K562 (cell line): ENCODE data around the gene CSAD. TPM values are rescaled to one million over a fixed set of nuclear protein-coding genes. Genes with fewer than 3 reads are reported as not detected.
A peak's percentile ranks its signal among the peaks of the same experiment; 100 is the strongest.

Experiments
- ARHGAP35 ChIP-seq: fragments of 450-650 bp; IDR thresholded peaks from 2 replicates; pipeline ENCODE4 v1.6.1; 2018; ENCODE audit not compliant: partially characterized antibody
- BHLHE40 ChIP-seq: IDR thresholded peaks from 2 replicates; pipeline ENCODE4 v1.6.1; 2011; ENCODE audit warnings: low read length, improper control_type of control experiment
- CXXC5 ChIP-seq: fragments of 250-450 bp; sonication (Bioruptor Pico); IDR thresholded peaks from 2 replicates; pipeline ENCODE4 v1.8.0; 2022; ENCODE audit warnings: inconsistent platforms, mild to moderate bottlenecking, moderate library complexity
- E2F3 ChIP-seq: fragments of 250-450 bp; sonication (Bioruptor Pico); IDR thresholded peaks from 2 replicates; pipeline ENCODE4 v1.4.0; 2020; ENCODE audit warnings: mild to moderate bottlenecking
- ERF ChIP-seq: fragments of 450-650 bp; formaldehyde crosslinking; IDR thresholded peaks from 2 replicates; pipeline ENCODE4 v1.4.0; 2020; ENCODE audit warnings: mild to moderate bottlenecking, mixed read lengths
- ESRRA ChIP-seq: fragments of 450-650 bp; IDR thresholded peaks from 2 replicates; pipeline ENCODE4 v1.6.1; 2014; ENCODE audit warnings: low read depth, mild to moderate bottlenecking, moderate library complexity, borderline replicate concordance
- FOXA3 ChIP-seq, 2 experiments: fragments of 450-650 bp in 1 of 2; sonication (generic) in 1 of 2; formaldehyde crosslinking; IDR thresholded peaks in 1 of 2; conservative IDR thresholded peaks in 1 of 2; 2 replicates each; pipeline versions ENCODE4 v1.4.0 to v1.8.0; 2020 to 2022; ENCODE audit warnings: mild to moderate bottlenecking in 2 of 2, missing genetic modification reagents in 1 of 2
- GTF2E2 ChIP-seq: fragments of 200-800 bp; sonication (Bioruptor generic); IDR thresholded peaks from 2 replicates; pipeline ENCODE4 v1.6.1; 2016; ENCODE audit warnings: missing genetic modification characterization, missing compliant biosample characterization
- HBP1 ChIP-seq: fragments of 450-650 bp; formaldehyde crosslinking; IDR thresholded peaks from 2 replicates; pipeline ENCODE4 v1.4.0; 2022; ENCODE audit warnings: missing genetic modification characterization
- HCFC1 ChIP-seq: IDR thresholded peaks from 2 replicates; pipeline ENCODE4 v1.6.1; 2012; ENCODE audit warnings: low read depth, low read length, improper control_type of control experiment
- HLTF ChIP-seq: fragments of 450-650 bp; IDR thresholded peaks from 2 replicates; pipeline ENCODE4 v1.6.1; 2016
- MBD2 ChIP-seq: sonication (generic); IDR thresholded peaks from 2 replicates; pipeline ENCODE4 v1.6.1; 2016; ENCODE audit warnings: low read depth, borderline replicate concordance
- PHF20 ChIP-seq: fragments of 450-650 bp; IDR thresholded peaks from 2 replicates; pipeline ENCODE4 v1.6.1; 2018; ENCODE audit not compliant: partially characterized antibody
- SIX5 ChIP-seq, 2 experiments: IDR thresholded peaks; 2 replicates each; pipeline ENCODE4 v1.6.1; 2011; ENCODE audit warnings: low read length in 2 of 2, borderline replicate concordance in 1 of 2, low read depth in 1 of 2, mild to moderate bottlenecking in 1 of 2, moderate library complexity in 1 of 2; ENCODE audit not compliant: insufficient read depth in 1 of 2
- SMAD4 ChIP-seq: fragments of 250-450 bp; sonication (Bioruptor Pico); conservative IDR thresholded peaks from 2 replicates; pipeline ENCODE4 v1.8.0; 2021; ENCODE audit warnings: inconsistent platforms, mild to moderate bottlenecking, moderate library complexity
- STAT5A ChIP-seq: IDR thresholded peaks from 2 replicates; pipeline ENCODE4 v1.6.1; 2012; ENCODE audit warnings: low read length, inconsistent platforms, borderline replicate concordance
- XRCC4 ChIP-seq: IDR thresholded peaks from one replicate; pipeline ENCODE4 v1.6.1; 2011; ENCODE audit not compliant: insufficient read depth, insufficient read length; ENCODE audit errors: extremely low read depth
- ZNF239 ChIP-seq: fragments of 250-450 bp; sonication (Bioruptor Pico); IDR thresholded peaks from 2 replicates; pipeline ENCODE4 v1.4.0; 2020; ENCODE audit warnings: mild to moderate bottlenecking
- ZNF324 ChIP-seq: fragments of 250-450 bp; sonication (Bioruptor Pico); IDR thresholded peaks from 2 replicates; pipeline ENCODE4 v1.4.0; 2020; ENCODE audit warnings: mild to moderate bottlenecking
- ZNF384 ChIP-seq: IDR thresholded peaks from 2 replicates; pipeline ENCODE4 v1.6.1; 2012; ENCODE audit warnings: low read depth, low read length, improper control_type of control experiment
- ZNF740 ChIP-seq, 3 experiments: fragments of 200-800 bp in 1 of 3; sonication (Bioruptor generic) in 1 of 3; sonication (generic) in 1 of 3; formaldehyde crosslinking in 1 of 3; IDR thresholded peaks; 2 replicates each; pipeline versions ENCODE4 v1.6.1 to v1.8.0; 2016 to 2022; ENCODE audit warnings: mild to moderate bottlenecking in 2 of 3, missing compliant biosample characterization in 2 of 3, missing genetic modification characterization in 2 of 3, missing genetic modification reagents in 1 of 3
- polyA plus RNA-seq, 8 experiments: library from polyadenylated mRNA; depleted of rRNA in 4 of 8; stranded (reverse) in 5 of 8; unstranded in 3 of 8; fragments of >200 nt; fragmentation: Nextera tagmentation in 2 of 8; fragmentation: Illumina TruSeq in 1 of 8; extraction: Ambion mirVana in 2 of 8; extraction: Trizol in 1 of 8; gene quantifications; 2 replicates each; pipeline versions ENCODE4 v1.2.1 to v1.2.3, GENCODE V29; 2011 to 2014; ENCODE audit warnings: inconsistent platforms in 1 of 8, missing spikeins in 1 of 8
- total RNA-seq, 7 experiments: library from RNA; depleted of rRNA in 6 of 7; stranded (reverse); fragments of >200 nt in 6 of 7; fragmentation: Illumina TruSeq in 2 of 7; extraction: Trizol in 2 of 7; gene quantifications; 2 replicates each; pipeline versions ENCODE4 v1.2.1 to v1.2.3, GENCODE V29; 2011 to 2021; ENCODE audit warnings: low replicate concordance in 1 of 7

CSAD gene
- total and polyA plus RNA-seq, 9 of the 15 experiments (the other 6 are each of a cell fraction or from before 2014, with no cell fraction given): 1.8 to 19.6 (median 8.1) TPM

- TF ChIP-seq XRCC4 (no peak), ZNF324 (CRISPR knock-in tag) (no peak), ARHGAP35 (no peak), SIX5 (IDR thresholded peaks at IDR 0.05; ENCODE audit: borderline replicate concordance in 1 of 2, insufficient read depth in 1 of 2, low read depth in 1 of 2, low read length in 2 of 2) (0 out of 4 replicates have a peak, but pooled peaks of 1 of the 2 experiments have one; percentile 15), STAT5A (no peak), BHLHE40 (0 out of 2 replicates have a peak, but pooled peaks have one; percentile 5), SMAD4 (CRISPR knock-in tag) (peak; percentile 36; the same call in 1 of the 2 replicates), HLTF (0 out of 2 replicates have a peak, but pooled peaks have one; percentile 54), MBD2 (no peak), ZNF384 (0 out of 2 replicates have a peak, but pooled peaks have one; percentile 10), FOXA3 (CRISPR knock-in tag; conservative IDR thresholded peaks at IDR 0.05 in 1 of 2, IDR thresholded peaks at IDR 0.05 in 1 of 2) (no peak), ESRRA (no peak), PHF20 (no peak), HCFC1 (0 out of 2 replicates have a peak, but pooled peaks have one; percentile 12), ERF (no peak), ZNF239 (peak; percentile 78), GTF2E2 (tag) (no peak), HBP1 (CRISPR knock-in tag) (no peak), E2F3 (CRISPR knock-in tag) (0 out of 2 replicates have a peak, but pooled peaks have one; percentile 35), CXXC5 (CRISPR knock-in tag) (peak; percentile 41; the same call in 1 of the 2 replicates), ZNF740 (CRISPR knock-in tag; IDR thresholded peaks at IDR 0.05) (peak; percentile 49; the same call in 1 of the 2 replicates), ZNF740 (tag; IDR thresholded peaks at IDR 0.05) (no peak)
Observed at GRCh38 chr12:53213348-53213747, 32.6 kb upstream of the CSAD start (continued).
